Lung microvascular endothelial cell (primary cell): Measurements from ENCODE around the gene PLEKHM2. TPM values are rescaled to one million over a fixed set of nuclear protein-coding genes. Genes with fewer than 3 reads are reported as not detected.
"Not testable (repeated sequence)": the region's sequence is repeated elsewhere in the genome, so short reads cannot be mapped to it uniquely, and the experiment has no call there.

Source experiments
- DNase-seq, 2 donors: peaks; one replicate each; pipeline versions ENCODE4 v3.0.0 to v3.0.0-alpha.2; 2010; ENCODE audit warnings: low read depth in 2 of 2
- total RNA-seq: library from RNA; depleted of rRNA; stranded (reverse); fragments of >200 nt; gene quantifications from 2 replicates; pipeline ENCODE4 v1.2.1, GENCODE V29; 2014

The PLEKHM2 gene
- 34.2 and 44.2 TPM in 2 replicates for total RNA-seq

DNA sequence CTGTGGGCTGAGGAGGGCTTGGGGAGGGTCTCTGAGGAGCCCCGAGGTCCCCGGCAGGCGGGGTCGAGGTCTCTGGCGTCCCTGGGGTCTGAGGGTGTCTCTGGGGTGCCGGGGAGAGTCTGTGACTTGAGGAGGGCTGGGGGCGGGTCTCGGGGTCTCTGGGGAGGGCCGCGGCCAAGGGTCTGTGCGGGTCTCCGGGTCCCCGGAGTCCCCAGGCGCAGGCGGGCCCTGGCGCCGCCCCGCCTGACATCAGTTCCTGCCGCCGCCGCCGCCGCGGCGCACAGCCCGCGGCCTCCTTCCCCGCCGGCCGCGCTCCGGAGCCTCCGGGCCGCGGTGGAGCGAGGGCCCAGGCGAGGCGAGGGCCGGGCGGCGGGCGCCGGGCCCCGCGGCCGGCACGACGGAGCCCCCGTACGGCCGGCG lies at the start of gene PLEKHM2:
TSS of gene PLEKHM2 (plus strand) at position 279 of the 420 bp plus-strand sequence. CDS start 239 bp downstream, outside the sequence.
- peak; percentile 53 to 71 for DNase-seq

DNA sequence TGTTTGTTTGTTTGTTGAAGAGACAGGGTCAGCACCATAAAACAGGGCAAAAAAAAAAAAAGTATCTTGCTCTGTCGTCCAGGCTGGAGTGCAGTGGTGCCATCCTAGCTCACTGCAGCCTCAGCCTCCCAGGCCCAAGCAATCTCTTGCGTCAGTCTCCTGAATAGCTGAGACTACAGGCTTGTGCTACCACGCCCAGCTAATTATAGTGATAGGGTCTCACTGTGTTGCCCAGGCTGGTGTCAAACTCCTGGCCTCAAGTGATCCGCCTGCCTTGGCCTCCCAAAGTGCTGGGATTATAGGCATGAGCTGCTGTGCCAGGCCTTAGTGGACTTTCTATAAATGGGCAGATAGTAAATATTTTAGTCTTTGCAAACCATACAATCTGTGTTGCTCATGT lies 47.7 kb upstream of the PLEKHM2 start:
- DNase-seq, result no peak

DNA sequence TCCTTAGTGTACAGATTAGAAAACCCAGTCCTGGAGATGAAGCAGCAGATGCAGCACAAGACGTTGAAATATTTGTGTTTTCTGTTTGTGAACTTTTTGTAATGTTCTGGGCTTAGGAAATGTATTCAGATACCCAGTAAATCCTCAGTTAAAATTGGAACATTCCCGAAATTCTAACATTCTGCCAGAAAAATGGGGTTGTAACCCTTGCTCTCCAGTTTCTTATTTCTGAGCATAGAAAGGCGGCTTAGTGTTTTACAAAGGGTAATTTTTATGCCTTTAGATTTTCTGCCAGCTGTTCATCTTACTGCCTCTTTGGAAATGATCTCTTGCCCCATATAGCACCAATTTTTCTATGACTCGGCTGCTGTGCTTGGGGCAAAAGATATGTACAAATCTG lies 46.3 kb upstream of the PLEKHM2 start:
- DNase-seq, result no peak

- no peak for DNase-seq
Measured at GRCh38 chr1:15639262-15639661, 44.9 kb upstream of the PLEKHM2 start.

GRCh38 chr1:15639931-15640330 lies 44.2 kb upstream of the PLEKHM2 start:
- no peak for DNase-seq

DNA sequence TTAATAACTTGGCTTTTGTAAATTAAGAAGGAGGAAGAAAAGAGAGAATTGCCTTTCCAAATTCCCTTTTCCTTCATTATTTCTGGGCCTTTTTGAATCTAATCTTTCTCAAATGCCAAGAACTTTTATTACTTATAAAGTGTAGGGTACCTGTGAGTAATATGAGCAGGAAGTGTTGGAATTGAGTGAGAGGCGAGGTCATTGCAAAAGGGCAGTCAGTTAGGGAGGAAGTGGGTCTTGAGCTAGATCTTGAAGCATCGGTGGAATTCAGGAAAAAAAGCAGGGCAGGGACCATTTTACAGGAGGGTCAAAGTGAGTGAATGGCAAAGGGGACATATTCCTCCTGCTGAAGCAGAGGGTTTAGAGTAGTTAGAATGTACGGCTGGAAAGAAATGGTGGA lies 43.5 kb upstream of the PLEKHM2 start:
- no peak for DNase-seq

- DNase-seq, result no peak
Measured at GRCh38 chr1:15649937-15650336, 34.2 kb upstream of the PLEKHM2 start.

GRCh38 chr1:15650433-15650832 lies 33.7 kb upstream of the PLEKHM2 start:
- no peak for DNase-seq

DNA sequence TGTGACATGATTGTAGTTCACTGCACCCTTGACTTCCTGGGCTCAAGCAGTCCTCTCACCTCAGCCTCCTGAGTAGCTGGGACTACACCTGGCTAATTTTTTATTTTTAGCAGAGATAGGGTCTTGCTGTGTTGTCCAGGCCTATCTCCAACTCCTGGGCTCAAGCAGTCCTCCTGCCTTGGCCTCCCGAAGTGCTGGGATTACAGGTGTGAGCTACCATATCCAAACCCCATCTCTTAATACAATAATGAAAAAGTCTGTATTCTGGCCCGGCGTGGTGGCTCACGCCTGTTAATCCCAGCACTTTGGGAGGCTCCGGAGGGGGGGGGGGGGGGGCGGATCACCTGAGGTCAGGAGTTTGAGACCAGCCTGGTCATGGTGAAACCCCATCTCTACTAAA lies 32.0 kb upstream of the PLEKHM2 start:
- not testable (repeated sequence) for DNase-seq

DNA sequence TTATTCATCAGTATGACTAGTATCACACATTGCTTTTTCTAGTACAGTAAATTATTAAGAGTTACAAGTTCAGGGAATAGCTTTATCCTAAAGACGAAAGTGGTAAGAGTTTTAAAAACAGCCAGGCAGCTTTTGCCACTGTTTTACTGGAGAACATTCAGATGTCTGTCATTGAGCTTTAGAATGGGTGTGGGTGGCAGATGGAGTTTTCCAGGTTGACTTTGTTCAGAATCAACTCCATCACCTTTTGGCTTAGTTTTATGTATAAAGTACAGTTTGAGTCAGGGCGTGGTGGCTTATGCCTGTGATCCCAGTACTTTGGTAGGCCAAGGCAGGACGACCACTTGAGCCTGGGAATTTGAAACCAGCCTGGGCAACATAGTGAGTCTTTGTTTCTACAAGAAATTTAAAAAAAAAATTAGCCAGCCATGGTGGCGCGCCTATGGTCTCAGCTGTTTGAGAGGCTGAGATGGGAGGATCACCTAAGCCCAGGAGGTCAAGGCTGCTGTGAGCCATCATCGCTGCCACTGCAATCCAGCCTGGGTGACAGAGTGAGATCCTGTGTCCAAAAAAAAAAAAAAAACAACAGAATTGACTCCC lies 29.9 kb upstream of the PLEKHM2 start:
- no peak for DNase-seq

DNA sequence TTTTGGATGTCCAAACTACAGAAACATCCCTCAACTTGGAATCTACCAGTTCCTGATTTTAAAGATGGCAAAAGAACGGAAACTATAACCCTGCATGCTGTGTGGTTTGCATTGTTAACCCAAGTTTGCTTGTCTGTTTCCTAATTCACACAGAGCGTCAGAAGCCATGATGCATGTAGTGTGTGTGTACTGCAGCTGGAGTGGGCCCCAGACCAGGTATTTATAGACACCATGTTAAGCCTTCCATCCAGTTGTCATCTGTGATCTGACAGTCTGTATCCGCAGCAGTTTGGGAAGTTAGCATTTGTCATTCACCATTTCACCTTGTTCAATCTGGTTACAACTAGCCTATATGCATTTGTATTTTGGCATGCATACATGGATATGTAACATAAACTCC lies 27.7 kb upstream of the PLEKHM2 start:
- DNase-seq, result no peak

GRCh38 chr1:15657021-15657420 lies 27.1 kb upstream of the PLEKHM2 start:
- peak; percentile 34 to 52 for DNase-seq

DNA sequence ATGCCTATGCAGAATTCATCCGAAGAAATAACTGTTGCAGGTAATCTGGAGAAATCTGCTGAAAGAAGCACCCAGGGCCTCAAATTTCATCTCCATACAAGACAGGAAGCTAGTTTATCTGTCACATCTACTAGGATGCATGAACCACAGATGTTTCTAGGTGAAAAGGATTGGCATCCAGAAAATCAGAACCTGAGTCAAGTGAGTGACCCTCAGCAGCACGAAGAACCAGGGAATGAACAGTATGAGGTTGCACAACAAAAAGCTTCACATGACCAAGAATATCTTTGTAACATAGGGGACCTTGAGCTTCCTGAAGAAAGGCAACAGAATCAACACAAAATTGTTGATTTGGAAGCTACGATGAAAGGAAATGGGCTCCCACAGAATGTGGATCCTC lies 24.0 kb upstream of the PLEKHM2 start:
- no peak for DNase-seq

DNA sequence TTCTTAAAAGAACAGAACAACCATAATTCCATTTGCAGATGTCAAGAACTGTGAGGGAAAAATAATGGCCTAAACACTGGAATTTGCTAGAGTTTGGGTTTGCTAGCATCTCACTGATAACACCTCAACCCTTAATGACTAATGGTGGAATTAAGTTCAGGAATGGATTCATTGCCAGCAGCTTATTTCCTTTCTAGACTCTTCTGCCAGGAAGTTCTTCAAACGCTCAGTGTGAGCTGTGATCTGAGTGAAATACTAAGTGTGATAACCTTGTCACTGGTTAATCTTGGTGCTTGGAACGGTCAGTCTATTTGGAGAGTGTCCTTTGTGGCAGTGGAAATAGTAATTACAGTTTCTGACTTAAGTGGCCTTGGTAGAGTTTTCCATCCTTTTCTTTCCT lies 21.6 kb upstream of the PLEKHM2 start:
- DNase-seq, result no peak

GRCh38 chr1:15663925-15664324 lies 20.2 kb upstream of the PLEKHM2 start:
- no peak for DNase-seq

GRCh38 chr1:15667362-15667761 lies 16.8 kb upstream of the PLEKHM2 start:
- no peak for DNase-seq

GRCh38 chr1:15668089-15668754 lies 15.9 kb upstream of the PLEKHM2 start:
- peak; percentile 19 to 51 for DNase-seq

DNA sequence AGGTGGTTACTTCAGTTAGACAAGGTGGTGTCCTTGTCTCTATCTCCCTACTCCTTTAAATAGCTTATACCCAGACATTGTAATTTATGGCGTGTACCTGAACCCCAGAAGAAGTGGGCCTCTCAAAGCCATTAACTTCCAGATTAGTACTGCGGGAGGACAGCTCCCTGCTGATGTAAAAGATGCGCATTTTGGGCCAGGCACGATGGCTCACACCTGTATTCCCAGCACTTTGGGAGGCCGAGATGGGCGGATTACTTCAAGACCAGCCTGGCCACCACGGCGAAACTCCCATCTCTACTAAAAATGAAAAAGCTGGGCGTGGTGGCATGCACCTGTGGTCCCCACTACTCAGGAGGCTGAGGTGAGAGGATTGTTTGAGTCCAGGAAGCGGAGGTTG lies 15.0 kb upstream of the PLEKHM2 start:
- DNase-seq, result no peak

DNA sequence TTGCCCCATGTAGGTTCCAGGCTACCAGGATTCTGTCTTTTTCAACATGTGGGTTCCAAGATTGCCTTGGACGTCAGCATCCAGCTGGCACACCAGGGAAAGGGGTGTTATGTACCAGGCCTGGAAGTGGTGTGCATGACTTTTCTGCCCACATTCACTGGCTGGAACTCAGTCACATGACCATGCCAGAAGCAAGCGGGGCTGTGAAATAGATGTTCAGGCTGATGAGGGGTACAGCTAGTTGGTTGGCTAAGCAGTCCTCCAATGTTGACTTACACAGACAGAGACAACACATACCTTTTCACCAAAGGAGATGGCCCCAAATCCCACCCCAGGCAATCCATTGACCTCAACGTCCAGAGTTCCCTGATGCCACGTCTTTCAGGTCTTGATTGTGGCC lies 14.3 kb upstream of the PLEKHM2 start:
- DNase-seq, result no peak

GRCh38 chr1:15671430-15671829 lies 12.7 kb upstream of the PLEKHM2 start:
- no peak for DNase-seq

- no peak for DNase-seq
Measured at GRCh38 chr1:15674386-15675159, 9.5 kb upstream of the PLEKHM2 start.

DNA sequence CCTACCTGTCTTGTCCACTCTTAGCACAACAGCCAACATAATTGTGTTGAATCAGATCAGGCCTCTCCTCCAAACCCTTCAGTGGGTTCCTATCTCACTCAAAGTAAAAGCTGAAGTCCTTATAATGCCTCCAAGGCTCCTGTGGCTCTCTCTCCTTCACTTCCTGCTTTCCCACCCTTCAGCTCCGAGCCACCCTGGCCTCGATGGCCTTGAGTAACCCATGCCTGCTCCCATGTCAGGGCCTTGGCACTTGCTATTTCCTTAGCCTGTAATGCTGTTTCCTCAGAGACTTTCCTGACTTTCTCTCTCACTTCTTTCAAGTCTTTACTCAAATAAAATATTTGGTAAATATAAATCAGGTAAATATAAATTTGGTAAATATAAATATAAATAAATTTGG lies 8.1 kb upstream of the PLEKHM2 start:
- no peak for DNase-seq
